MCF 10A (cell line): ENCODE results near the gene PSEN2. TPM values are rescaled to one million over a fixed set of nuclear protein-coding genes. Genes with fewer than 3 reads are reported as not detected.

Experiments
- BruUV-seq: library from RNA; stranded (reverse); fragments of 400-500 nt; replicated peaks from 2 replicates; lab custom pipeline; 2021; lab: Mats Ljungman, UMichigan
- CTCF ChIA-PET: fragments of 300-600 bp; sonication (Branson Sonifier 250); formaldehyde crosslinking; extraction: SDS; loops from one replicate; lab custom pipeline; 2021; ENCODE audit warnings: antibody characterized with exemption, inconsistent platforms; lab: Yijun Ruan, JAX
- POLR2A ChIA-PET: fragments of 300-600, 350-650 bp; sonication (Branson Sonifier 250); formaldehyde crosslinking; extraction: SDS; loops from one replicate; lab custom pipeline; 2020; ENCODE audit warnings: antibody characterized with exemption, inconsistent platforms; lab: Yijun Ruan, JAX
- DNase-seq: peaks from one replicate; pipeline ENCODE4 v3.0.0-alpha.2; 2018; ENCODE audit not compliant: unreplicated experiment
- H3K27ac Mint-ChIP-seq: one replicate; pipeline ENCODE4 v1.8.0; 2022; ENCODE audit warnings: mild to moderate bottlenecking, low read depth, mixed read lengths; ENCODE audit not compliant: unreplicated experiment
- H3K27me3 Mint-ChIP-seq: one replicate; pipeline ENCODE4 v1.8.0; 2022; ENCODE audit warnings: mixed read lengths; ENCODE audit not compliant: insufficient read depth, unreplicated experiment
- H3K36me3 Mint-ChIP-seq: one replicate; pipeline ENCODE4 v1.8.0; 2022; ENCODE audit warnings: mild to moderate bottlenecking, moderate library complexity, mixed read lengths; ENCODE audit not compliant: insufficient read depth, unreplicated experiment
- H3K4me1 Mint-ChIP-seq: one replicate; pipeline ENCODE4 v1.8.0; 2022; ENCODE audit warnings: mixed read lengths; ENCODE audit not compliant: insufficient read depth, unreplicated experiment
- H3K4me3 Mint-ChIP-seq: one replicate; pipeline ENCODE4 v1.8.0; 2022; ENCODE audit warnings: mild to moderate bottlenecking, moderate library complexity, mixed read lengths; ENCODE audit not compliant: unreplicated experiment
- H3K9me3 Mint-ChIP-seq: one replicate; pipeline ENCODE4 v1.8.0; 2022; ENCODE audit warnings: mixed read lengths; ENCODE audit not compliant: unreplicated experiment
- intact Hi-C: fragments of 100-400 bp; cut with micrococcal nuclease; formaldehyde crosslinking; loops from 2 replicates; pipeline ENCODE4 v1.14.1; 2022
- total RNA-seq: library from RNA; stranded (reverse); gene quantifications from 2 replicates; pipeline ENCODE4 v1.2.3, GENCODE V29; 2022
- TF ChIP-seq, protein P1 (sequence below): fragments of 200-600 bp; IDR thresholded peaks from one replicate; pipeline ENCODE4 v1.8.0; 2022; ENCODE audit warnings: antibody characterized with exemption, mild to moderate bottlenecking; ENCODE audit not compliant: unreplicated experiment

PSEN2 gene
- total RNA-seq, 1 experiment from 2014 or later = 31.3 TPM

DNA sequence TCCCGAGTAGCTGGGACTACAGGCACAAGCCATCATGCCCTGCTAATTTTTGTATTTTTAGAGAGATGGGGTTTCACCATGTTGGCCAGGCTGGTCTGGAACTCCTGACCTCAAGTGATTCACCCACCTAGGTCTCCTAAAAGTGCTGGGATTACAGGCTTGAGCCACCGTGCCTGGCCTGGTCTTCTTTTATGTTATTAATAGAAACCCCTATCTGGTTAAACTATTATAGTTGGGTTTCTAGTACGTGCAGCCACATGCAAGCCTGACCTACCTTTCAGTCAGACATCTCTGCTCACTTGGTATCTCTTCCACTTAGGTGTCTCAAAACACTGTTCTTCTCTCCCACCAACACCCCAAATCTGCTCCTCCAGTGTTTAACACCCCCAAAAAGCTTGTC is 34.4 kb downstream of the PSEN2 start:
- CTCF ChIA-PET = no interaction called here
- intact Hi-C loops = no loop called here

DNA sequence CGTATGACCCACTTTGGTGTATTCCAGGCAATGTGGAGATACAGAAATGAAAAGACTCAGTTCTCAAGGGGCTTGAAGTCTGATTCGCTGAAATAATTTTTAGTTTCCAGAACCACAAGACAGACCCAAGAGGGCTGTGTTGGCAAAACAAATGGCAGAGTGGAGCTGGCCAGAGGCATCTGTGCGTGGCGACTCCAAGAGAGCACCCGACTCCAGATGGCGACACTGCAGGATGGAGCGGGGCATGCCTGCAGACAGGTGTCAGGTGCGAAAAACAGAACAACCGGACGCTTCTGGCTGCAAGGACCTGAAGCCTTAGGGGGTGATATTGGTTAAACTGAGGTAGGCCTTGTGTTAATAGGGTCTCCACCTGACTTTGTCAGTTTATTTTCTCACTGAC is 38.0 kb downstream of the PSEN2 start:
- H3K4me3 Mint-ChIP-seq = no peak overlapping the region
- POLR2A ChIA-PET = no interaction called here
- CTCF ChIA-PET = interaction anchor here (0.7 to 0.9 kb wide), 2 partner anchors 301 to 701 kb away, joined by 3 read pairs; no protein-coding TSS in a partner anchor

More for the DNA sequence above, 34.4 kb downstream of the PSEN2 start:
- Mint-ChIP-seq H3K4me3 (no peak overlapping the region), H3K27ac (no peak overlapping the region), H3K36me3 (peaks cover 4% of the 10 kb centered on the region), H3K9me3 (no peaks in the 10 kb centered on the region), H3K27me3 (no peaks in the 10 kb centered on the region), H3K4me1 (peaks cover 13% of the 10 kb centered on the region)
- no peak for DNase-seq
- no TSS peak for BruUV-seq
- TF ChIP-seq, protein P1, sequence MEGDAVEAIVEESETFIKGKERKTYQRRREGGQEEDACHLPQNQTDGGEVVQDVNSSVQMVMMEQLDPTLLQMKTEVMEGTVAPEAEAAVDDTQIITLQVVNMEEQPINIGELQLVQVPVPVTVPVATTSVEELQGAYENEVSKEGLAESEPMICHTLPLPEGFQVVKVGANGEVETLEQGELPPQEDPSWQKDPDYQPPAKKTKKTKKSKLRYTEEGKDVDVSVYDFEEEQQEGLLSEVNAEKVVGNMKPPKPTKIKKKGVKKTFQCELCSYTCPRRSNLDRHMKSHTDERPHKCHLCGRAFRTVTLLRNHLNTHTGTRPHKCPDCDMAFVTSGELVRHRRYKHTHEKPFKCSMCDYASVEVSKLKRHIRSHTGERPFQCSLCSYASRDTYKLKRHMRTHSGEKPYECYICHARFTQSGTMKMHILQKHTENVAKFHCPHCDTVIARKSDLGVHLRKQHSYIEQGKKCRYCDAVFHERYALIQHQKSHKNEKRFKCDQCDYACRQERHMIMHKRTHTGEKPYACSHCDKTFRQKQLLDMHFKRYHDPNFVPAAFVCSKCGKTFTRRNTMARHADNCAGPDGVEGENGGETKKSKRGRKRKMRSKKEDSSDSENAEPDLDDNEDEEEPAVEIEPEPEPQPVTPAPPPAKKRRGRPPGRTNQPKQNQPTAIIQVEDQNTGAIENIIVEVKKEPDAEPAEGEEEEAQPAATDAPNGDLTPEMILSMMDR = no peak
- POLR2A ChIA-PET = interaction anchor here (0.7 kb wide), 1 partner anchor 37 kb away, joined by 3 read pairs; no protein-coding TSS in a partner anchor

DNA sequence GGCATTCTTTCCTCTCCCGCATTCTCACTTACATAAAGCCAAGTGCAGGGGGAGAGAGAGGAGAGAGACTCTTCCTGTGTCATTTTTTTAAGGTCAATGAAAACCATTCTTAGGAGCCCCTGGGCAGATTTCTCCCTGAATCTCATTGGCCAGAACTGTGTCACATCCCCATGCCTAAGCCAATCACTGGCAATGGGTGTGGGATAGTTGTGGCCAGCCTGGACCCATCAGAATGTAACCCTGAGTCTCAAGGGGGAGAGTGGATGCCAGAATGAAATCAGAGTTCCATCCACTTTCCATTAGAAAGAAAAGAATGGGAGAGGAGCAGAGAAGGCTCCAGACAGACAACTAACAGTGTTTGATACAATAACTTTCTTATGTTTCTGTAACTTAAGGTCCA is 38.5 kb downstream of the PSEN2 start:
- TF ChIP-seq, protein P1 = no peak
- intact Hi-C loops = no loop called here
- no peak for DNase-seq
- ChIA-PET CTCF (interaction anchor here (0.7 to 1.5 kb wide), 3 partner anchors 32 to 701 kb away, joined by 3 read pairs; partner anchors contain the start of gene COQ8A), POLR2A (no interaction called here)
- no TSS peak for BruUV-seq
- Mint-ChIP-seq H3K27ac (no peak overlapping the region), H3K9me3 (no peaks in the 10 kb centered on the region), H3K4me3 (no peak overlapping the region), H3K36me3 (peaks cover 6% of the 10 kb centered on the region), H3K27me3 (no peaks in the 10 kb centered on the region), H3K4me1 (peaks cover 5% of the 10 kb centered on the region)

More for the DNA sequence above, 38.0 kb downstream of the PSEN2 start:
- Mint-ChIP-seq H3K27ac (no peak overlapping the region), H3K36me3 (peaks cover 6% of the 10 kb centered on the region), H3K9me3 (no peaks in the 10 kb centered on the region), H3K4me1 (peaks cover 10% of the 10 kb centered on the region), H3K27me3 (no peaks in the 10 kb centered on the region)
- no TSS peak for BruUV-seq
- intact Hi-C loops = no loop called here
- DNase-seq = no peak
- TF ChIP-seq, protein P1 = no peak

DNA sequence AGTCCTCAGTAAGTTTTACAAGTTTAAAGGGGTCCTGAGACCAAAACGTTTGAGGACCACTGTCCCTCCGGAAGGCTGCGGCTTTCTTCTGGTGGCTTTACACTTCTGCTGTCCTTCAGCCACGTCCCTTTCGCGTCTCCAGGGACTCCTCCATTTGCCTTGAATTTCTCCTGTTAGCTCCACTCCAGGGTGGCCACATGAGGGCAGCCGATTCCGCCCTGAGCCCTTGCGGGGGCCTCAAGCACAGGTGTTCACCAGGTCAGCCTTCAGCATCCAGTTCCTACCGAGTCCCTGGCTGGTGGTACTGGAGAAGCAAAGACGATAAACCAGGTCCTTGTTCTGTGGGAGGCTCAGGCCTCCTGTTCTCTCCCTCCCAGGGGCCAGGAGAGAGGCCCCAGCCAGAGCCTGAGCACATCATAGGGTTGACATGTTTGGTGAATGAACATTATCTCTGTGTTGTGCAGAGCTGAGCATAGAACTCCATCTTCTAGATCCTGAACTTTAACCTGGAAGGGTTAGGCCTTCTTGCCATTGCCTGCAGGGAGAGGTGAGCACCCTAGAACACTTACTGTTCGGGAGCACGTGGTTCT is 42.3 kb downstream of the PSEN2 start:
- Mint-ChIP-seq H3K4me1 (no peaks in the 10 kb centered on the region), H3K9me3 (no peaks in the 10 kb centered on the region), H3K36me3 (peaks cover 6% of the 10 kb centered on the region), H3K27ac (no peak overlapping the region), H3K27me3 (no peaks in the 10 kb centered on the region), H3K4me3 (no peak overlapping the region)
- CTCF ChIA-PET = interaction anchor here (0.6 to 0.7 kb wide), 2 partner anchors 53 to 371 kb away, joined by 3 read pairs; no protein-coding TSS in a partner anchor
- DNase-seq = no peak
- BruUV-seq = no TSS peak
- POLR2A ChIA-PET = interaction anchor here (0.8 to 5.1 kb wide), 3 partner anchors 11 to 41 kb away, joined by 3 to 38 read pairs (median 3); partner anchors contain the start of gene COQ8A
- intact Hi-C loops = no loop called here
- TF ChIP-seq, protein P1 = no peak
